Hematopoietic multipotent progenitor cell treated with erythropoietin and hydrocortisone succinate and interleukin-3 and kit ligand, for 6 days (in vitro differentiated cells): ENCODE data around the gene NOS3.
A peak's percentile ranks its signal among the peaks of the same experiment; 100 is the strongest.

ENCODE experiments used
- DNase-seq: peaks from one replicate; pipeline ENCODE4 v3.0.0-alpha.2; 2015

NOS3 gene

GRCh38 chr7:150965273-150965830 lies 25.5 kb upstream of the NOS3 start:
- DNase-seq = no peak

GRCh38 chr7:150966002-150966401 lies 24.8 kb upstream of the NOS3 start:
- peak; percentile 76 for DNase-seq

GRCh38 chr7:150967349-150967748 lies 23.5 kb upstream of the NOS3 start:
- no peak for DNase-seq

- no peak for DNase-seq
These were observed 22.6 kb upstream of the NOS3 start for GRCh38 chr7:150968056-150968733.

- DNase-seq = no peak
These were observed 22.0 kb upstream of the NOS3 start for GRCh38 chr7:150968734-150969372.

GRCh38 chr7:150969475-150969874 lies 21.3 kb upstream of the NOS3 start:
- no peak for DNase-seq

GRCh38 chr7:150970424-150970823 lies 20.4 kb upstream of the NOS3 start:
- no peak for DNase-seq

GRCh38 chr7:150971242-150972022 lies 19.4 kb upstream of the NOS3 start:
- no peak for DNase-seq

GRCh38 chr7:150972023-150972468 lies 18.8 kb upstream of the NOS3 start:
- DNase-seq = no peak

GRCh38 chr7:150972741-150973140 lies 18.1 kb upstream of the NOS3 start:
- no peak for DNase-seq

GRCh38 chr7:150973571-150974451 lies 17.0 kb upstream of the NOS3 start:
- DNase-seq = no peak

- DNase-seq = peak; percentile 70
These were observed 16.1 kb upstream of the NOS3 start for GRCh38 chr7:150974468-150975391.

GRCh38 chr7:150975536-150976319 lies 15.1 kb upstream of the NOS3 start:
- no peak for DNase-seq

GRCh38 chr7:150976529-150977381 lies 14.1 kb upstream of the NOS3 start:
- no peak for DNase-seq

GRCh38 chr7:150977382-150978125 lies 13.3 kb upstream of the NOS3 start:
- DNase-seq = no peak

GRCh38 chr7:150978126-150978789 lies 12.6 kb upstream of the NOS3 start, which contains the start of gene KCNH2:
KCNH2 (minus strand) TSS chr7:150978321; CDS start chr7:150977913, 408 bp downstream.
- peak; percentile 48 for DNase-seq

- no peak for DNase-seq
These were observed 11.0 kb upstream of the NOS3 start for GRCh38 chr7:150979713-150980390.
